GM12878 (cell line): ENCODE results near the gene SCCPDH. TPM values are rescaled to one million over a fixed set of nuclear protein-coding genes. Genes with fewer than 3 reads are reported as not detected.
"Not testable (repeated sequence)": the region's sequence is repeated elsewhere in the genome, so short reads cannot be mapped to it uniquely, and the experiment has no call there.

Source experiments
- ATAC-seq: fragments of 200-7000 bp; cut with Tn5 transposase; 3 replicates; pipeline ENCODE4 v1.9.1; 2020; ENCODE audit warnings: mild to moderate bottlenecking, moderate library complexity
- BruUV-seq: library from RNA; stranded (reverse); fragments of 400-500 nt; replicated peaks from 2 replicates; lab custom pipeline; 2021; lab: Mats Ljungman, UMichigan
- CTCF ChIA-PET: fragments of 300-600 bp; sonication (Branson Sonifier 250); formaldehyde crosslinking; extraction: SDS; loops from one replicate; lab custom pipeline; 2021; ENCODE audit warnings: inconsistent platforms; lab: Yijun Ruan, JAX
- POLR2A ChIA-PET: fragments of 350-600 bp; formaldehyde crosslinking; extraction: SDS; loops from one replicate; lab custom pipeline; 2021; ENCODE audit warnings: inconsistent platforms; lab: Charles Lee
- RAD21 ChIA-PET: fragments of 300-600 bp; sonication (Branson Sonifier 250); formaldehyde crosslinking; loops from one replicate; lab custom pipeline; 2023; ENCODE audit warnings: antibody characterized with exemption; ENCODE audit not compliant: unreplicated experiment; lab: Charles Lee
- SMC1A ChIA-PET: fragments of 300-600 bp; sonication (Branson Sonifier 250); formaldehyde crosslinking; loops from one replicate; lab custom pipeline; 2023; ENCODE audit not compliant: unreplicated experiment, uncharacterized antibody; lab: Charles Lee
- DNase-seq: peaks from one replicate; pipeline ENCODE4 v3.0.0-alpha.2; 2011; ENCODE audit warnings: low read depth, low spot score
- FAIRE-seq: peaks from 3 replicates; lab custom pipeline; 2011; peaks lifted over from hg19 to GRCh38; lab: Jason Lieb, UNC
- H2AFZ ChIP-seq: 2 replicates; pipeline ENCODE4 v1.6.0; 2011; ENCODE audit warnings: low read depth, low read length, control low read depth; ENCODE audit not compliant: control insufficient read depth
- H3K27ac ChIP-seq: 2 replicates; pipeline ENCODE4 v1.5.1; 2011; ENCODE audit warnings: control low read depth; ENCODE audit not compliant: control insufficient read depth, insufficient read depth
- H3K27me3 ChIP-seq, 2 experiments: replicated peaks in 1 of 2; 2 replicates each; pipeline versions ENCODE4 v1.6.0 to v1.6.1; 2011; ENCODE audit warnings: low read length in 1 of 2; ENCODE audit not compliant: control insufficient read depth in 2 of 2, insufficient read depth in 2 of 2
- H3K36me3 ChIP-seq, 2 experiments: 2 replicates each; pipeline ENCODE4 v1.5.1; 2011; ENCODE audit warnings: low read length in 1 of 2; ENCODE audit not compliant: control insufficient read depth in 2 of 2, insufficient read depth in 2 of 2
- H3K4me1 ChIP-seq: 2 replicates; pipeline ENCODE4 v1.6.1; 2011; ENCODE audit warnings: mild to moderate bottlenecking, low read length, moderate library complexity, mixed read lengths; ENCODE audit not compliant: control insufficient read depth, insufficient read depth
- H3K4me2 ChIP-seq: 2 replicates; pipeline ENCODE4 v1.6.0; 2011; ENCODE audit warnings: control low read depth; ENCODE audit not compliant: control insufficient read depth, insufficient read depth
- H3K4me3 ChIP-seq: fragments of 200-600 bp; sonication (generic); 2 replicates; pipeline ENCODE4 v1.5.1; 2016
- H3K79me2 ChIP-seq: 2 replicates; pipeline ENCODE4 v1.6.0; 2011; ENCODE audit warnings: low read length; ENCODE audit not compliant: control insufficient read depth, insufficient read depth
- H3K9ac ChIP-seq: 2 replicates; pipeline ENCODE4 v1.8.0; 2011; ENCODE audit warnings: low read length, control low read depth, mixed read lengths; ENCODE audit not compliant: control insufficient read depth, insufficient read depth
- H3K9me3 ChIP-seq: replicated peaks from 3 replicates; pipeline ENCODE4 v1.5.1; 2011; ENCODE audit warnings: mild to moderate bottlenecking, low read length; ENCODE audit not compliant: control insufficient read depth, insufficient read depth
- H4K20me1 ChIP-seq: 2 replicates; pipeline ENCODE4 v1.6.0; 2011; ENCODE audit not compliant: control insufficient read depth, insufficient read depth
- BACH1 ChIP-seq: fragments of 450-650 bp; IDR thresholded peaks from 2 replicates; pipeline ENCODE4 v1.6.1; 2017; ENCODE audit warnings: mild to moderate bottlenecking, borderline replicate concordance
- CEBPB ChIP-seq, 2 experiments: fragments of 150-350 bp in 1 of 2; IDR thresholded peaks; 2 replicates each; pipeline ENCODE4 v1.6.1; 2012 to 2014; ENCODE audit warnings: low read depth in 2 of 2, low read length in 2 of 2, borderline replicate concordance in 1 of 2, inconsistent platforms in 1 of 2
- E2F8 ChIP-seq: fragments of 450-650 bp; IDR thresholded peaks from 2 replicates; pipeline ENCODE4 v1.6.1; 2018; ENCODE audit warnings: mild to moderate bottlenecking, low read depth, moderate library complexity; ENCODE audit not compliant: partially characterized antibody
- KAT2A ChIP-seq: conservative IDR thresholded peaks from 2 replicates; pipeline ENCODE4 v1.6.1; 2011; ENCODE audit warnings: low read depth, low read length; ENCODE audit not compliant: control insufficient read depth
- KLF5 ChIP-seq: fragments of 450-650 bp; IDR thresholded peaks from 2 replicates; pipeline ENCODE4 v1.6.1; 2014; ENCODE audit warnings: mild to moderate bottlenecking; ENCODE audit not compliant: partially characterized antibody
- NFXL1 ChIP-seq: fragments of 450-650 bp; IDR thresholded peaks from 2 replicates; pipeline ENCODE4 v1.6.1; 2017; ENCODE audit warnings: antibody characterized with exemption, mild to moderate bottlenecking, borderline replicate concordance
- PML ChIP-seq: IDR thresholded peaks from 2 replicates; pipeline ENCODE4 v1.6.1; 2012; ENCODE audit warnings: low read length, inconsistent platforms
- RB1 ChIP-seq: fragments of 450-650 bp; formaldehyde crosslinking; IDR thresholded peaks from 2 replicates; pipeline ENCODE4 v1.6.1; 2017; ENCODE audit warnings: mild to moderate bottlenecking, borderline replicate concordance
- RBBP5 ChIP-seq: fragments of 200-600 bp; sonication (generic); conservative IDR thresholded peaks from 2 replicates; pipeline ENCODE4 v1.6.1; 2016
- TAF1 ChIP-seq: IDR thresholded peaks from 2 replicates; pipeline ENCODE4 v1.6.1; 2011; ENCODE audit warnings: mild to moderate bottlenecking, low read depth, low read length, borderline replicate concordance
- TBL1XR1 ChIP-seq: IDR thresholded peaks from 2 replicates; pipeline ENCODE4 v1.6.1; 2012; ENCODE audit warnings: low read depth, low read length, improper control_type of control experiment
- TCF7 ChIP-seq: IDR thresholded peaks from 2 replicates; pipeline ENCODE4 v1.6.1; 2014; ENCODE audit warnings: antibody characterized with exemption, borderline replicate concordance
- YBX1 ChIP-seq: fragments of 450-650 bp; IDR thresholded peaks from 2 replicates; pipeline ENCODE4 v1.6.1; 2016; ENCODE audit warnings: antibody characterized with exemption
- ZBTB11 ChIP-seq: fragments of 450-650 bp; formaldehyde crosslinking; IDR thresholded peaks from 2 replicates; pipeline ENCODE4 v1.5.0; 2022; ENCODE audit warnings: mild to moderate bottlenecking, missing genetic modification characterization
- WGBS: methylation state at CpG from one replicate; pipeline ENCODE4 v1.1.6; 2016; ENCODE audit warnings: low lambda C conversion rate; ENCODE audit not compliant: insufficient replicate concordance, insufficient coverage; ENCODE audit errors: missing lambda C conversion rate; 5-methylcytosine and 5-hydroxymethylcytosine counted together
- in situ Hi-C: fragments of 300-500 bp; cut with MboI; formaldehyde crosslinking; loops from 9 replicates; pipeline ENCODE4 v1.14.3; 2018; ENCODE audit warnings: mixed read lengths
- intact Hi-C: fragments of 100-400 bp; cut with micrococcal nuclease; formaldehyde crosslinking; loops from one replicate; pipeline ENCODE4 v1.14.2; 2022; ENCODE audit not compliant: unreplicated experiment
- polyA plus RNA-seq, 11 experiments: library from polyadenylated mRNA; depleted of rRNA in 4 of 11; unstranded in 6 of 11; stranded (reverse) in 5 of 11; fragments of >200 nt; fragmentation: Nextera tagmentation in 4 of 11; fragmentation: Illumina TruSeq in 1 of 11; extraction: Ambion mirVana in 4 of 11; extraction: Trizol in 1 of 11; gene quantifications; 1 replicate in 1 of 11; 2 replicates in 10 of 11; pipeline versions ENCODE4 v1.2.1 to v1.2.3, GENCODE V29; 2011 to 2016; ENCODE audit warnings: inconsistent platforms in 2 of 11, missing spikeins in 2 of 11, low read depth in 1 of 11
- total RNA-seq, 4 experiments: library from RNA; depleted of rRNA in 3 of 4; stranded (reverse); fragments of >200 nt in 3 of 4; fragmentation: Illumina TruSeq in 1 of 4; extraction: Trizol in 1 of 4; gene quantifications; 2 replicates each; pipeline versions ENCODE4 v1.2.1 to v1.2.3, GENCODE V29; 2013 to 2021

SCCPDH gene
- total and polyA plus RNA-seq, 10 of the 15 experiments (the other 5 are each of a cell fraction or from before 2014, with no cell fraction given): 5.4 to 44.8 (median 24.5) TPM

GRCh38 chr1:246728311-246728710 is 4.1 kb downstream of the SCCPDH start:
- WGBS: 89% methylated on average over 4 of the region's 4 CpGs
- ChIA-PET CTCF (no interaction called here), RAD21 (no interaction called here), SMC1A (no interaction called here)
- no peak overlapping the region for H3K4me3 ChIP-seq
- H3K4me1 ChIP-seq: no peaks in the 10 kb centered on the region
- FAIRE-seq (no peak), ATAC-seq (no peak)
- no peaks in the 10 kb centered on the region for H3K27me3 ChIP-seq
- in situ Hi-C loops (no loop called here), intact Hi-C loops (no loop called here)
- no peak overlapping the region for H3K9ac ChIP-seq
- H3K79me2 ChIP-seq: 0 out of 2 replicates have a peak, but pooled peaks cover 3% of the 10 kb centered on the region
- BruUV-seq: no TSS peak
- H3K4me2 ChIP-seq: no peak overlapping the region
- peaks cover 7% of the 10 kb centered on the region; the same call in 2 of the 3 replicates for H3K9me3 ChIP-seq
- H4K20me1 ChIP-seq: no peaks in the 10 kb centered on the region
- H3K36me3 ChIP-seq: no peaks in the 10 kb centered on the region
- no peak overlapping the region for H3K27ac ChIP-seq
- TF ChIP-seq TBL1XR1 (no peak), NFXL1 (no peak), CEBPB (IDR thresholded peaks at IDR 0.05; ENCODE audit: borderline replicate concordance in 1 of 2, low read depth in 2 of 2, low read length in 2 of 2) (no peak), TCF7 (no peak), PML (no peak), RBBP5 (no peak), ZBTB11 (CRISPR knock-in tag) (no peak), KLF5 (no peak), KAT2A (no peak), TAF1 (no peak), RB1 (no peak), BACH1 (no peak), YBX1 (no peak), E2F8 (no peak)
- TF ChIP-seq, all 136 proteins: peak for 0
- POLR2A ChIA-PET: no interaction called here
- H2AFZ ChIP-seq: no peak overlapping the region
- no peak for DNase-seq

GRCh38 chr1:246729040-246729439 is 4.8 kb downstream of the SCCPDH start:
- POLR2A ChIA-PET: interaction anchor here (0.6 kb wide), 1 partner anchor 175 kb away, joined by 3 read pairs; no protein-coding TSS in a partner anchor
- H4K20me1 ChIP-seq, H3K4me2 ChIP-seq, BruUV-seq, H2AFZ ChIP-seq, intact Hi-C loops, in situ Hi-C loops, H3K4me1 ChIP-seq, H3K4me3 ChIP-seq, CTCF ChIA-PET, DNase-seq, H3K36me3 ChIP-seq, ATAC-seq, H3K27me3 ChIP-seq, RAD21 ChIA-PET, FAIRE-seq, H3K79me2 ChIP-seq, H3K27ac ChIP-seq, H3K9me3 ChIP-seq, H3K9ac ChIP-seq: not testable (repeated sequence)
- WGBS: 87% methylated on average over 5 of the region's 5 CpGs
- SMC1A ChIA-PET: interaction anchor here (1.0 kb wide), 1 partner anchor 12 kb away, joined by 4 read pairs; no protein-coding TSS in a partner anchor
